ENCODE results near the gene ENO2.

DNA sequence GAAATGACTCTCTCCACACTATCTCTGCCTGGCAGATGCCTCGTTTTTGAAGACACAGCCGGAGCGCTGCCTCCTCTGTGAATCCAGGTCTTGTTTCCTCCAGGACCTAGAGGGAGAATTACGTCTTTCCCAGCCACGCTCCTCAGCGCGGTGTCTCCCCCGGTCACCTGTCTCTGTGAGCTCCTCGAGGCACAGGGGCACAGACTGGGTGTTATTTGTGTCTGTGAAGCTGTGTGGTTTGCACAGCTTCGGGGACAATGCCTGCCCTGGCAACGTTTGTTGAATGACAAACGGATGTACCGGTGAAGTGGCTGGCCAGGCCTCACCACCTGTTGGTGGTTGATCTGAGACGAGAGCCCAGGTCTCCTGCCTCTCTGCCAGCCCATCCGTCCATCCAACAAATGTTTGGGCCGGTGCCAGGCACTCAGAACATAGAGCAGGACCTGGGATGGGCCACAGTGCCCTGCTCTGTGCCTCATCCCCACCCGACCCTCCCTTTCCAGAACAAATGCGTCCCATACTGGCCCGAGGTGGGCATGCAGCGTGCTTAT is 42.8 kb downstream of the ENO2 start:
- TF ChIP-seq, protein P1, sequence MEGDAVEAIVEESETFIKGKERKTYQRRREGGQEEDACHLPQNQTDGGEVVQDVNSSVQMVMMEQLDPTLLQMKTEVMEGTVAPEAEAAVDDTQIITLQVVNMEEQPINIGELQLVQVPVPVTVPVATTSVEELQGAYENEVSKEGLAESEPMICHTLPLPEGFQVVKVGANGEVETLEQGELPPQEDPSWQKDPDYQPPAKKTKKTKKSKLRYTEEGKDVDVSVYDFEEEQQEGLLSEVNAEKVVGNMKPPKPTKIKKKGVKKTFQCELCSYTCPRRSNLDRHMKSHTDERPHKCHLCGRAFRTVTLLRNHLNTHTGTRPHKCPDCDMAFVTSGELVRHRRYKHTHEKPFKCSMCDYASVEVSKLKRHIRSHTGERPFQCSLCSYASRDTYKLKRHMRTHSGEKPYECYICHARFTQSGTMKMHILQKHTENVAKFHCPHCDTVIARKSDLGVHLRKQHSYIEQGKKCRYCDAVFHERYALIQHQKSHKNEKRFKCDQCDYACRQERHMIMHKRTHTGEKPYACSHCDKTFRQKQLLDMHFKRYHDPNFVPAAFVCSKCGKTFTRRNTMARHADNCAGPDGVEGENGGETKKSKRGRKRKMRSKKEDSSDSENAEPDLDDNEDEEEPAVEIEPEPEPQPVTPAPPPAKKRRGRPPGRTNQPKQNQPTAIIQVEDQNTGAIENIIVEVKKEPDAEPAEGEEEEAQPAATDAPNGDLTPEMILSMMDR (conservative IDR thresholded peaks at IDR 0.05; ENCODE audit: low read length): no peak
- TF ChIP-seq EZH2phosphoT487 (IDR thresholded peaks at IDR 0.05; ENCODE audit: borderline replicate concordance): no peak
